NK-92 (cell line): Measurements from ENCODE around the gene INPP5A.
"Not testable (repeated sequence)": the region's sequence is repeated elsewhere in the genome, so short reads cannot be mapped to it uniquely, and the experiment has no call there.

Experiments
- DNase-seq: peaks from one replicate; lab custom pipeline; 2025; ENCODE audit not compliant: unreplicated experiment; lab: John Stamatoyannopoulos, UW

INPP5A gene

GRCh38 chr10:132806561-132807003 lies 269.0 kb downstream of the INPP5A start:
- no peak for DNase-seq

- no peak for DNase-seq
Observed at GRCh38 chr10:132807621-132808049, 270.0 kb downstream of the INPP5A start.

- DNase-seq: no peak
Observed at GRCh38 chr10:132808383-132809231, 271.0 kb downstream of the INPP5A start.

- no peak for DNase-seq
Observed at GRCh38 chr10:132809232-132810140, 271.9 kb downstream of the INPP5A start.

- no peak for DNase-seq
Observed at GRCh38 chr10:132810141-132810806, 272.7 kb downstream of the INPP5A start.

- DNase-seq: no peak
Observed at GRCh38 chr10:132810807-132811700, 273.5 kb downstream of the INPP5A start.

GRCh38 chr10:132811891-132812481 lies 274.4 kb downstream of the INPP5A start:
- DNase-seq: no peak

GRCh38 chr10:132812520-132812919 lies 274.9 kb downstream of the INPP5A start:
- no peak for DNase-seq

GRCh38 chr10:132813001-132813401 lies 275.4 kb downstream of the INPP5A start:
- no peak for DNase-seq

GRCh38 chr10:132813560-132814468 lies 276.2 kb downstream of the INPP5A start:
- DNase-seq: no peak

- no peak for DNase-seq
Observed at GRCh38 chr10:132814469-132814856, 276.9 kb downstream of the INPP5A start.

GRCh38 chr10:132815168-132815857 lies 277.7 kb downstream of the INPP5A start:
- DNase-seq: no peak

GRCh38 chr10:132816718-132817117 lies 279.1 kb downstream of the INPP5A start:
- DNase-seq: no peak

- no peak for DNase-seq
Observed at GRCh38 chr10:132817701-132818211, 280.2 kb downstream of the INPP5A start.

- DNase-seq: no peak
Observed at GRCh38 chr10:132820056-132820455, 282.5 kb downstream of the INPP5A start.

- DNase-seq: not testable (repeated sequence)
Observed at GRCh38 chr10:132825783-132826523, 288.4 kb downstream of the INPP5A start.
